GM10266 (cell line): ENCODE results near the gene ROBO1.

ENCODE experiments used
- DNase-seq: peaks from one replicate; pipeline ENCODE4 v3.0.0; 2012; ENCODE audit errors: extremely low spot score
- TF ChIP-seq, protein P1 (sequence below): IDR thresholded peaks from 2 replicates; pipeline ENCODE4 v1.5.1; 2012; ENCODE audit warnings: mild to moderate bottlenecking, low read depth; ENCODE audit not compliant: control insufficient read depth, insufficient read depth; ENCODE audit errors: missing control alignments

Gene ROBO1

DNA sequence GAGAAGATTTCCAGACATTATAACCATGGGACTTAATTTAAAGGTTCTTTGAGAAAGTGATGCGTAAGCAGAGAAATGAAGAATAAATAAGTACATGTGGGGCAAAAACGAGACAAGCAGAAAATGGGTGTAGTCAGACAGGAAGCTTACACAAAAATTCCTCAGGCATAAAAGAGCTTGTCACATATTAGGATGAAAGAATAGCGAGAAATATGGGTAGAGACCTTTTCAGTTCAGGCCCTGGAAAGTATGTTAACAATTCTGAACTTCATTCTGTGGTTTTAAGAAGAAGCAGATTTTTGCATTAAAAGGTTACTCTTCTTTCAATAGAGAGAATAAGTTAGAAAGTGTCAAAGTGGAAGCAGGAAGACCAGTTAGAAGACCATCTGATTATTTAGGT is 352.4 kb downstream of the ROBO1 start:
- no peak for DNase-seq
- TF ChIP-seq, protein P1, sequence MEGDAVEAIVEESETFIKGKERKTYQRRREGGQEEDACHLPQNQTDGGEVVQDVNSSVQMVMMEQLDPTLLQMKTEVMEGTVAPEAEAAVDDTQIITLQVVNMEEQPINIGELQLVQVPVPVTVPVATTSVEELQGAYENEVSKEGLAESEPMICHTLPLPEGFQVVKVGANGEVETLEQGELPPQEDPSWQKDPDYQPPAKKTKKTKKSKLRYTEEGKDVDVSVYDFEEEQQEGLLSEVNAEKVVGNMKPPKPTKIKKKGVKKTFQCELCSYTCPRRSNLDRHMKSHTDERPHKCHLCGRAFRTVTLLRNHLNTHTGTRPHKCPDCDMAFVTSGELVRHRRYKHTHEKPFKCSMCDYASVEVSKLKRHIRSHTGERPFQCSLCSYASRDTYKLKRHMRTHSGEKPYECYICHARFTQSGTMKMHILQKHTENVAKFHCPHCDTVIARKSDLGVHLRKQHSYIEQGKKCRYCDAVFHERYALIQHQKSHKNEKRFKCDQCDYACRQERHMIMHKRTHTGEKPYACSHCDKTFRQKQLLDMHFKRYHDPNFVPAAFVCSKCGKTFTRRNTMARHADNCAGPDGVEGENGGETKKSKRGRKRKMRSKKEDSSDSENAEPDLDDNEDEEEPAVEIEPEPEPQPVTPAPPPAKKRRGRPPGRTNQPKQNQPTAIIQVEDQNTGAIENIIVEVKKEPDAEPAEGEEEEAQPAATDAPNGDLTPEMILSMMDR, result no peak

DNA sequence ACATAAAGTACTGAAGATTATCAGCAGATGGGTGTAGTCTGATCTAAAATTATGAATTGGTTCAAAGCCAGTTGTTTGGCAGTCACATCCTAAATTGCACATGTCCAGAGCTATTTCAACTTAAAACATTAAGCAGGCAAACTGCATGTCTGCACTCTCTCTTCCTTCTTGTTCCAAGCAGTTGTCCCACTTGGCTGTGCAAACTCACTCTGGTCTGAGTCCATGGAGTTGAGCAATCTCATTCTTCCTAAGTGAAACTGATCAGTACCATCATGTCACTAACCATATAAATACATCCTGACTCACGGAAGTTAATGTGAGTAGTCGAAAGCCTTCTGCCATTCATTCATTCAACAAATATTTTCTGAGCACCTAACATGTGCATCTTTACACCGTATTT is 353.0 kb downstream of the ROBO1 start:
- TF ChIP-seq, protein P1, result no peak
- no peak for DNase-seq

DNA sequence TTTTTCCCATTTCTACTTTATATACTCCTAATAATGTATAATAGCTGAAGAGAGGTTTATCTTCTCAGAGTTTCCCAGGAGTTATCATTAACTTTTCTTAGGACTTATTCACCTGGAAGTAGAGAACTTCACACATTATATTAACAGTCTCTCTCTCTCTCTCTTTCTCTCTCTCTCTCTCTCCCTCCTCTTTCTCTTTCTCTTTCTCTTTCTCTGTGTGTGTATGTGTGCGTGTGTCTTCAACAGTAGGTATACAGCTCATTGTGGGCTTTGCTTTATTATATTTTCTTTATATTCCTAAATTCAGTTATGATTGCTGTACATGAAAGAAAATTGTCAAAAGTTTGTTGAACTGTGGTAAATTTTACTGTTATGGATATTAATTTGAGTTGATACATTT is 353.8 kb downstream of the ROBO1 start:
- TF ChIP-seq, protein P1, result no peak
- no peak for DNase-seq

DNA sequence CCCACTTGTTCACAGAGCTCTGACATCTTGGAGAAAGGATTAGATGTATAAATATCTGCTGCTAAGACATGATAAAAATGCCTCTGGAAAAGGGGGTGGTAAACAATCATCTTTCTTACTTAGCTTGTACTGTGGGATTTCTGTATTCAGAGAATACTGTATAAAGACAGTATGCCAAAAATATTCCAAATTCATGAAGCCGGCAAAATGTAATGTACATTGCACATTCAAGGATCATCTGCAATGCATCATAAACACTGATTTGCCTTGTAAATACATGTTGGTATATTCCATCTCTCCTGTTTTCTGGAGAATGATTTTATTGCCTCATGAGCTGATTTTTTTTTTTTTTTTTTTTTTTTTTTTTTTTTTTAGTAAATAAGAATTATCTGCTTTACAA is 355.3 kb downstream of the ROBO1 start:
- DNase-seq, result no peak
- TF ChIP-seq, protein P1, result no peak

DNA sequence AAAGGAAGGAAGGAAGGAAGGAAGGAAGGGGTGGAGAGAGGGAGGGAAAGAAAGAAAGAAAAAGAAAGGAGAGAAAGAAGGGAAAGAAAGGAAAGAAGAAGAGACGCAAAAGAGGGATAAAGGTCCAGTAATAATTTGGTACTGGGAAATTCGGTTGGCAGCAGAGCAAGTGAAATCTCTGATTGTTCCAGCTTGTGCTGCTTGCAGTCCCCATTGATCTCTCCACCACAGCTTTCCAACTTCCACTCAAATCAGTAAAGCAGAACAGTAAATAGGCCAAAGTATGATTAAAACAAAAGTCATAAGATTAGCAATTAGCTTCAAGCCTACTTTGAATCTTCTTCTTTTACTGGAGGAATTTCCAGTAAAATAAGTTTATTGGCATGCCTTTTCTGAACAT is 357.2 kb downstream of the ROBO1 start:
- TF ChIP-seq, protein P1, result no peak
- DNase-seq, result no peak

DNA sequence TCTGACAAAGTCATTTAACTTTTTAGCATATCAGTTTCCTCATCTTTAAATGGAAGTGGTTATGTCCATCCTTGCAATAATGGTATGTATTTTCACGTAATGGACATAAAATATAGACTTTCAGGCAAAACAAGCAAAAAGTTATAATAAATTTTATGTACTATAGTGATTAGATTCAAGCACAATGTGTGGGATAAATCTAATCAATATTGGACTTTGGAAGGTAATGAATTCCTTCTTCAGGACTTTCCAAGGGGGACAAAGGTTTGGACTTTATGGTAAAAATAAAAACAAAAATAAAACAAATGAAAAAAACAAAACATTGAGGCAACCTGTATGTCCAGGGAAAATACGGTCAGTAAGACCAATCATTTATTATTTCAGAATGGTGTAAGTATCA is 357.7 kb downstream of the ROBO1 start:
- no peak for DNase-seq
- TF ChIP-seq, protein P1, result no peak

DNA sequence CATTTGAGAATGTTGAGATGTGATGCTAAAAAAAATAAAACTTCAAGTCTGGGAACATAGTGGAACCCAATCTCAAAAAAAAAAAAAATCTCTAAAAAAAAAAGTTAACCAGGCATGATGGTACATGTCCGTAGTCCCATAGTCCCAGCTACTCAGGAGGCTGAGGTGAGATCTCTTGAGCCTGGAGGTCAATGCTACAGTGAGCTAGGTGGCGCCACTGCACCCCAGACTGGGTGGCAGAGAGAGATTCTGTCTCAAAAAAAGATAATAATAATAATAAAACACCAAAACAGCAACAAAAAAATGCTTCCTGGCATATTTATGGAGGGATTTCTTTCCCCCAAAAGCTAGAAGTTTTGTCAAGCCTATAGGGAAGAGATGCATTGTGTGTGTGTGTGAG is 361.6 kb downstream of the ROBO1 start:
- TF ChIP-seq, protein P1, result no peak
- no peak for DNase-seq
